GM12892 (cell line): Measurements from ENCODE around the gene PRKN.

Experiments used
- POLR2A ChIP-seq: IDR thresholded peaks from 2 replicates; pipeline ENCODE4 v1.6.1; 2011; ENCODE audit warnings: low read depth, low read length, control low read depth
- POLR2AphosphoS5 ChIP-seq: IDR thresholded peaks from 2 replicates; pipeline ENCODE4 v1.6.1; 2011; ENCODE audit warnings: low read depth, low read length, control low read depth

DNA sequence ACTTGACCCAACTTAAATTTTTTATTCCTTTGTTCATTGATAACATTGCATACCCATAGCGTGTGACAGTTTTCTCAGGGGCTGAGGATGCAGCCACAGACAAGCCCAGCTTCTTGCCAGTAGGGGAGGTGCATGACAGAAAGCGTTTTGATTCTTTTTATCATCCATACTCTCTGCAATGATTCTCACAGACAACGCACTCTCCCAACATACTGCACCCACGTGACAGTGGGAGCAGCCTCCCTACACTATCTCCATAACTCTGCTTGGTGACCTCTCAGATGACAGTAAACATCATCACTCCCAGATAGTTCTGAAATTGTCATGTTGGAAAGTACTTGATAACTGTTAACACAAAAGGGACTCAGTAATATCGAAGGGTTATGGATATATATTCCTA is 972.5 kb downstream of the PRKN start:
- no peak for TF ChIP-seq POLR2A
- TF ChIP-seq POLR2AphosphoS5, result no peak
